Endothelial cell of umbilical vein (primary cell): ENCODE data around the gene HNRNPH2.

Experiments
- EZH2 ChIP-seq: IDR thresholded peaks from 2 replicates; pipeline ENCODE4 v1.6.1; 2012; ENCODE audit warnings: borderline replicate concordance, low read depth, mild to moderate bottlenecking, moderate library complexity, low read length, inconsistent platforms; ENCODE audit not compliant: severe bottlenecking
- JUN ChIP-seq: IDR thresholded peaks from 2 replicates; pipeline ENCODE4 v1.6.1; 2011; ENCODE audit warnings: borderline replicate concordance, low read depth; ENCODE audit not compliant: insufficient read length, insufficient read depth

- no peak for TF ChIP-seq JUN
- TF ChIP-seq EZH2 = no peak
These were observed 19.4 kb upstream of the HNRNPH2 start for GRCh38 chrX:101388604-101389003.
